Duodenal mucosa (tissue), 2 donors: ENCODE results near the gene COL5A1.

ENCODE experiments used
- H3K27ac ChIP-seq: one replicate; pipeline ENCODE4 v1.7.0; 2013; ENCODE audit warnings: low read depth, low read length
- H3K27me3 ChIP-seq, 2 donors: one replicate each; pipeline ENCODE4 v1.7.0; 2013; ENCODE audit warnings: low read length in 2 of 2, control low read depth in 1 of 2; ENCODE audit not compliant: insufficient read depth in 2 of 2, control insufficient read depth in 1 of 2
- H3K36me3 ChIP-seq, 2 donors: one replicate each; pipeline ENCODE4 v1.7.0; 2013; ENCODE audit warnings: low read length in 2 of 2, control low read depth in 1 of 2; ENCODE audit not compliant: insufficient read depth in 2 of 2, control insufficient read depth in 1 of 2
- H3K4me1 ChIP-seq, 2 donors: one replicate each; pipeline ENCODE4 v1.7.0; 2013; ENCODE audit warnings: low read length in 2 of 2, control low read depth in 1 of 2; ENCODE audit not compliant: insufficient read depth in 2 of 2, control insufficient read depth in 1 of 2
- H3K4me3 ChIP-seq, 2 donors: one replicate each; pipeline ENCODE4 v1.7.0; 2013; ENCODE audit warnings: low read length in 2 of 2, low read depth in 1 of 2
- H3K9ac ChIP-seq, 2 donors: one replicate each; pipeline ENCODE4 v1.7.0; 2013; ENCODE audit warnings: low read length in 2 of 2, low read depth in 1 of 2
- H3K9me3 ChIP-seq, 2 donors: one replicate each; pipeline ENCODE4 v1.7.0; 2013; ENCODE audit warnings: low read length in 2 of 2, control low read depth in 1 of 2; ENCODE audit not compliant: control insufficient read depth in 1 of 2

Gene COL5A1

DNA sequence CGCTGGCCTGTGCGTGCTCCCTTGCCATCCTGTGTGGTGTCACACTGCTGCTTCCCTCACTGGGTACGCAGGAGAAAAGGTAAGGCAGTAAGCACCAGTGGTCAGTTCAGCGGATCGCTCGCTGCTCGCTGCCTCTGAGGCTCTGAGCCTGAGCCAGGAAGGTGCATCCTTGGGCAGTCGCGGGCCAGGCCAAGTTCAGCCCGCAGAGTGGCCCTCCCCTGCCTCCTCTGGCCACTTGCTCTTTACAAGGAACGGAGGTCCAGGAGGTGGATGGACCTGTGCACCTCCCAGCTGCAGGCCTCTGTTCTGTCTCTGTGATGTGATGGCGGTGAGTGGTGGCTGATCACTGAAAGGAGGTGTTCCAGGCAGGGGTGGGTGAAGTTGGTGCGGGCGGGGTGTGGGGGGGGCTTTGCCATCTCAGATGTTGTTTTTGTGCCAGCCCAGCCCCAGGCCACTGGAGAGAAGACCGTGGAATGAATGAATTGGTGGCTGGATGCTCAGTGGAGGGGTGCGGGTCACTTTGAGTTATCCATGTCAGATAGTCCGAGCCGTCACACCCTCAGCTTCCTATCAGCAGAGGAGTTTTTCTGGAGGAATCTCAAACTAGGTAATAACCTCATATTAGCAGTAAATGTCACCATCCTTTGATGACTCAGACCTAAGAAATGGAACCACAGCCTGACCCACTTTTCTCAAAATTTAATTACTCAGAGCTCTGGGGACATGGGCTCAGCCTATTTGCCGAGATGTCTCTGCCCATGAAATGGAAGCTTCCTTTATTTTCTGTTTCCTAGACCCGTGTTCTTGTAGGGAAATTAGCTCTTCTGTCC is 7.3 kb downstream of the COL5A1 start:
- no peaks in the 10 kb centered on the region for H3K36me3 ChIP-seq
- no peaks in the 10 kb centered on the region for H3K9me3 ChIP-seq
- H3K27me3 ChIP-seq, result no peaks in the 10 kb centered on the region
- H3K27ac ChIP-seq, result no peak overlapping the region
- H3K9ac ChIP-seq, result no peak overlapping the region
- H3K4me1 ChIP-seq, result peaks cover 0 to 7% of the 10 kb centered on the region in 2 donors
- H3K4me3 ChIP-seq, result no peak overlapping the region

DNA sequence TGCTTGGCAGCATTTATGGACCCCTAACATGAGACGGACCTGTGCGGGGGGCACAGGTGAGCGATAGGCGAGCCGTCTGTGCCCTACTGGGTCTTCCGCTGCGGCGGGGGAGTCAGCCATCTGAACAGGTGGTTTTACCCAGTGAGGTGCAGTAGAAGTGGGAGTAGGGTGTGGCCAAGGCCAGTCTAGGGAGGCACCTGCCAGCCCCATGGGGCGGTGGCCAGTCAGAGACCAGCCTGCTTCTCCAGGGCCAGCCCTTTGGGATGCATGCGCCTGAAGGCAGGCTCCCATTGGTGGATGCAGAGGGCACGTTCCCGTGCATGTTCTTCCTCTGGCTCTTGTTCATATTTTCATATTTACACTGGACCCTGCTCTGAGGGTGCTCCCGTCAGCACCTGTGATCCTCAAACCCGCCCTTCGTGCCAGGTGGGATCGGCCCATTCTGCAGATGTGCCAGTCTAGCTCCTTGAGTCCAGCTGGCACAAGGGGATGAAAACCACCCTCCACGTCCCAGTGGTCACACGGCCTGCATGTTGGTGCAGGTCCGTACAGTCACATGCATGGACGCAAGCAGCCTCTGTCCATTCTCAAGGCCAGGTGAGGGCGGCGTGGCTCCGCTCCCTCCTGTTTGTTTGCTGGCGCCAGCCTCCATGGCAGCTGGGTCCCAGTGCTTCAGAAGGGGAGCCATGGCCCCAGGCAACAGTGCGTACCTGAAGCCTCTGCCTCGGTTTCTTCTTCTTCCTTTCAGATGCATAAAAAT is 9.0 kb downstream of the COL5A1 start:
- H3K27me3 ChIP-seq, result no peaks in the 10 kb centered on the region
- no peak overlapping the region for H3K4me3 ChIP-seq
- peaks cover 0 to 2% of the 10 kb centered on the region in 2 donors for H3K4me1 ChIP-seq
- no peaks in the 10 kb centered on the region for H3K36me3 ChIP-seq
- H3K27ac ChIP-seq, result no peak overlapping the region
- H3K9ac ChIP-seq, result no peak overlapping the region
- no peaks in the 10 kb centered on the region for H3K9me3 ChIP-seq

DNA sequence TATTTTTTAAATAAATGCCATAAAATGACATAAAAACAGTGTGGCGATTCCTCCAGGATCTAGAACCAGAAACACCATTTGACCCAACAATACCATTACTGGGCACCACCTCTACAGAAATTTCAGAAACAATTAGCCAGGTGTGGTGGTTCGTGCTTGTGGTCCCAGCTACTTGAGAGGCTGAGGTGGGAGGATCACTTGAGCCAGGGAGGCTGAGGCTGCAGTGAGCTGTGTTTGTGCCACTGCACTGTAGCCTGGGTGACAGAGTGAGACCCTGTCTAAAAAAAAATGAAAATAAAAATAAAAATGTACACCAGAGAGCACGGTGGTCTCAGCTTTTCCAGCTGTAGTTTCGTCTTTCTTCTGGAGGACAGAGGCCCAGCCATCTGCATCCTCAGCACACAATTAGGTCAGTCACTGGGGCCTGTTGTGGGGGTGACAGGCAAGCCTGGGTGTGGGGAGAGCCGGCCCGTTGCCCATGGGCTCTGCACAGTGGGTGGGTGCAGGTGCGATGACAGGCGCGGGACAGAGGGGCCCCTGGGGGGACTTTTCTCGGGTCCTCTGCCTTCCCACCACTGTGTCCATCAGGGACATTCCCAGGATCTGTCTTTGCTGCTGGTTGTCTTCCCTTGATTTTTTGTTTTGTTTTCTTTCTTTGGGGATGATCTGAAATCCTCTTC is 9.8 kb downstream of the COL5A1 start:
- H3K27ac ChIP-seq, result no peak overlapping the region
- no peaks in the 10 kb centered on the region for H3K9me3 ChIP-seq
- H3K27me3 ChIP-seq, result no peaks in the 10 kb centered on the region
- no peak overlapping the region for H3K9ac ChIP-seq
- no peaks in the 10 kb centered on the region for H3K36me3 ChIP-seq
- H3K4me3 ChIP-seq, result no peak overlapping the region
- no peaks in the 10 kb centered on the region for H3K4me1 ChIP-seq

DNA sequence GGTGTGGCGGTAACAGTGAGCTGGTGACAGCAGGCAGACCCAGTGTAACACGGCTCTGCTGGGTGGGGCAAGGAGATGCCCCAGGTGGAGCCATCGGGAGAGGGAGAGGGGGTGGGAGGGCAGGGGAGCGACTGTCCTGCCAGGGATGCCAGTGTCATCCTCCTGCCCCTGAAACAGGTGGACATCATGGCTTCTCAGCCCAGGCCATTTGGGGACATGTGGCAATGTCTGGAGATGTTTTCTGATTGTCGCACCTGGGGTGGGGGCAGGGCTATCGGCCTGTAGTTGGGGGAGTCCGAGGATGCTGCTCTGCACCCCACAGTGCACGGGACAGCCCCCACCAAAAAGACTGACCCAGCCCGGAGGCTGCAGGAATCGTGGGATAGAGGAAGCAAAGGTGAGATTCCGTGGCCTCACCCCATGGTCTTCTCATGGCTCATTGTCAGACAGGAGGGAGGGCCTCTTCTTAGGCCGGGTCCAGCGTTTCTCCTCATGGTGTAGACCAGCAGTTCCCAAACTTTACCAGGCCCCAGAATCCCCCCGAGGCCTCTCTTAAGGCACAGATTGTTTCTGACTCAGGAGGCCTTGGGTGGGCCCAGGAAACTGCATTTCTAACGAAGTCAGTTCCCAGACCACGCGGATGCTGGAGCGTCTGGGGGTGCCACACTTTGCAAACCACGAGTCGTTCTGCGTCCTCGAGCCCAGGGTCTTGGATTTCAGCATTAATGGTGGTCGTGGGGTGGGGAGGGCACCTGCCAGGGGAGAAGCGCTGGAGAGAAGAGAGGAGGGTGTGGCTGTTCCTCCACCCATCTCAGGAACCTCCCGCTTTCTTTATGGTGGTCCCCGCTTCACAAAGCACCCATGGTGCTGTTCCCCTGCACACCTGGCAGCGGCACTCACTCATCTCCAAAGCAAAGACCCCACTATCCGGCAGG is 11.0 kb downstream of the COL5A1 start:
- Histone ChIP-seq H3K9me3 (no peaks in the 10 kb centered on the region), H3K4me3 (no peak overlapping the region), H3K27ac (no peak overlapping the region), H3K9ac (no peak overlapping the region), H3K27me3 (no peaks in the 10 kb centered on the region), H3K36me3 (no peaks in the 10 kb centered on the region), H3K4me1 (no peaks in the 10 kb centered on the region)

DNA sequence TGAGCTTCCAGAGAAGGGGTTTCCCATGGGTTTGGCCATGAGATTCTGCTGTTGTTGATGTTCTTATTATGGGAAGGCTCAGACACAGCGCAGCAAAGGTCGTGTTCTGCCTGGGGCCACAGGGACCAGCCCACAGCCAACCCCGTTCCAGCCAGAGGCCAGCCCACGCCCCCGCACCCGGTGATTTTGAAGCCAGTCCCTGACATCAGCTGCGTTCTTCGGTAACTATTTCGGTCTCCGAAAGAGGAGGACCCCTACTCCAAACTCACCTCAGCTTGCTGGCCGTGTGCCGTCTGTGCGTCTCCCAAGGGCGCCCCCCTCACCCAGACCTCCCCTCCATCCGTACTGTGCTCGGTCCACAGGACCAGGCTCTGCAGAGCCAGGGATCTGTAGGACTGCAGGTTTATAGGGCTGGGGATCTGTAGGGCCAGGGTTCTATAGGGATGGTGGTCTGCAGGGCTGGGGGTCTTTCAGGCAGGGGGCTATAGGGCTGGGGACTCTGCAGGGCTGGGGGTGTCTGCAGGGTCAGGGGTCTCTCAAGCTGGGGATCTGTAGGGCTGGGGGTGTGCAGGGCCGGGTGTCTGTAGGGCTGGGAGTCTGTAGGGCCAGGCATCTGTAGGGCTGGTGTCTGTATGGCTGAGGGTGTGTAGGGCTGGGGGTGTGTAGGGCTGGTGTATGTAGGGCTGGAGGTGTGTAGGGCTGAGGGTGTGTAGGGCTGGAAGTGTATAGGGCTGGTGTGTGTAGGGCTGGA is 11.8 kb downstream of the COL5A1 start:
- Histone ChIP-seq H3K4me3 (no peak overlapping the region), H3K36me3 (no peaks in the 10 kb centered on the region), H3K27ac (no peak overlapping the region), H3K9ac (no peak overlapping the region), H3K4me1 (no peaks in the 10 kb centered on the region), H3K27me3 (no peaks in the 10 kb centered on the region), H3K9me3 (no peaks in the 10 kb centered on the region)

DNA sequence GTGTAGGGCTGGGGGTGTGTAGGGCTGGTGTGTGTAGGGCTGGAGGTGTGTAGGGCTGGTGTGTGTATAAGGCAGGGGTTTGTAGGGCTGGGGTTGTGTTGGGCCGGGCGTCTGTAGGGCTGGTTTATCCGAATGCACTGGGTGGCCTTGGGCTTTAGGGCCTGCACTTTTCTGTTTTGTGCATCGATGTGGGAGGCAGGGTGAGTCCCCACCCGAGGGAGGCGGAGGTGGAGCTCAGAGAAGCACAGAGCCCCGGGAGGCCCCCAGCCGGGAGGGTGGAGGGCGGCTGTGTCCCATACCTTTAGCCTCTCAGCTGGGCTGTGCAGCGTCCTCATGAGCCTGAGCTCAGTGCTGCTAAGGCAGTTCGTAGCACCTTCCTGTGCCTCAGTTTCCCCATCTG is 13.5 kb downstream of the COL5A1 start:
- H3K4me1 ChIP-seq, result no peaks in the 10 kb centered on the region
- H3K9ac ChIP-seq, result no peak overlapping the region
- H3K4me3 ChIP-seq, result no peak overlapping the region
- no peaks in the 10 kb centered on the region for H3K27me3 ChIP-seq
- no peak overlapping the region for H3K27ac ChIP-seq
- no peaks in the 10 kb centered on the region for H3K9me3 ChIP-seq
- H3K36me3 ChIP-seq, result no peaks in the 10 kb centered on the region

DNA sequence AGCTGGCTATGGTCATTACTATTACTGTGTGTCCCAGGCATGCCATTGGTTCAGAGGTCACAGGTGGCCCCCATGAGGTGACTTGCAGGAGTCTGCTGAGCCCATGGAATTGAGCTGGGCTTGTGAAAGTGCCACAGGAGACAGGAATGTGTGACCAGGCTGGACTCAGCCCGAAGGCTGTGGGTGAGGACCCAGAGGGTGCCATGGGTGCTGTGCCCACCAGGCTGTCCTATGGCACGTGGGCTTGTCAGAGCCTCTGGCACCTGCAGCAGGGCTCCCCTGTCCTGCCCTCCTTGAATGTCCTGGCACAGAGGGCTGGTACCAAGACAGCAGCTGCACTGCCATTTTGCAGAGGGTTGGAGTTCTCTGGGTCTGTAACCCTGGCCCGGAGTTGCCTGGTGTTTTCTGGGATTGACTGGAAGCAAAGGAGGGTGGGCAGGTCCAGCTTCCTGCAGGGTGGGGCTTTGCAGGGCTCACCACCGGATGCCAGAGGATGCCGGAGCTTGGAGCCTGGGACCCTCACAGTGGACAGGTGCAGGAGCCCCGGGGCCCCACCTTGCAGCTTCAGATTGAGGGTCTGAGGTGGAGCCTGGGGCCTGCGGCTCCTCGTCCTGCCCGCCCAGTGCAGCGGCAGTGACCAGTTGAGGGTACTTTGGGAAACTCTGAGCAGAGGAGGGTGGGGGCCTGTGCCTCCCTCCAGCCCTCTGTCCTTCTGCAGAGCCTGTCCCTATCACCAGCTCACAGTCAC is 14.2 kb downstream of the COL5A1 start:
- Histone ChIP-seq H3K9ac (no peak overlapping the region), H3K36me3 (no peaks in the 10 kb centered on the region), H3K4me3 (no peak overlapping the region), H3K9me3 (peaks cover 5 to 6% of the 10 kb centered on the region in 2 donors), H3K27me3 (no peaks in the 10 kb centered on the region), H3K4me1 (no peaks in the 10 kb centered on the region), H3K27ac (no peak overlapping the region)

DNA sequence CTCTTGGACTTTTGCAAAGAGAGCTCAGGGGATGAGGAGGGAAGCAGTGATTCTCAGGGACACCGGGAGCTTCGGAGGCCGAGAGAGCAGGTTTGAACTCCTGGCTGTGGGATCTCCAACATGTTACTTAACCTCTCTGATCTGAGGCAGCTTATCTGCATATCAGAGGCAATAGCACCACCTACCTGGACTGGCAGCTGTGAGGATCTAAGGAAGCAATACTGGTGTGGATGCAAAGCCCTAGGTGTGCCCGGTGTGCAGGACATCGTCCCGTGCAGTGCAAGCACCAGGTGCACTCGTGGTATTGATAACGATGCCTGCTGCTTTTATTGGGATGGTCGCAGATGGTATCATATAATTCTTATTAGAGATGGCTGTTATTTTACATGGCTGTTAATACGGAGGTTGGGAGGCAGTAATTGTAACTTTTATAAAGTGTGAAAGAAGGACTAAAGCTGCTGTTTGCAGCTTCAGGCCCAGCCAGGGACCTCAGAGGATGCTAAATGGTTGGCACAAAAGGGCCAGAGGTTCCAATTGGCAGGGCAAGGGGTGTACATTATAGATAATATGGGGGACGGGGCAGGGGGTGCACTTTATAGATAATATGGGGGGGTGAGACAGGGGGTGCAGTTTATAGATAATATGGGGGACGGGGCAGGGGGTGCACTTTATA is 14.9 kb downstream of the COL5A1 start:
- no peaks in the 10 kb centered on the region for H3K27me3 ChIP-seq
- no peaks in the 10 kb centered on the region for H3K36me3 ChIP-seq
- no peak overlapping the region for H3K4me3 ChIP-seq
- H3K4me1 ChIP-seq, result no peaks in the 10 kb centered on the region
- no peak overlapping the region for H3K27ac ChIP-seq
- H3K9ac ChIP-seq, result no peak overlapping the region
- peaks cover 10 to 11% of the 10 kb centered on the region in 2 donors for H3K9me3 ChIP-seq
